ENCODE results near the gene ADAM19. TPM values are rescaled to one million over a fixed set of nuclear protein-coding genes. Genes with fewer than 3 reads are reported as not detected.

ADAM19 gene
- total RNA-seq, 1 donor from 2014 or later = 41.2 TPM

DNA sequence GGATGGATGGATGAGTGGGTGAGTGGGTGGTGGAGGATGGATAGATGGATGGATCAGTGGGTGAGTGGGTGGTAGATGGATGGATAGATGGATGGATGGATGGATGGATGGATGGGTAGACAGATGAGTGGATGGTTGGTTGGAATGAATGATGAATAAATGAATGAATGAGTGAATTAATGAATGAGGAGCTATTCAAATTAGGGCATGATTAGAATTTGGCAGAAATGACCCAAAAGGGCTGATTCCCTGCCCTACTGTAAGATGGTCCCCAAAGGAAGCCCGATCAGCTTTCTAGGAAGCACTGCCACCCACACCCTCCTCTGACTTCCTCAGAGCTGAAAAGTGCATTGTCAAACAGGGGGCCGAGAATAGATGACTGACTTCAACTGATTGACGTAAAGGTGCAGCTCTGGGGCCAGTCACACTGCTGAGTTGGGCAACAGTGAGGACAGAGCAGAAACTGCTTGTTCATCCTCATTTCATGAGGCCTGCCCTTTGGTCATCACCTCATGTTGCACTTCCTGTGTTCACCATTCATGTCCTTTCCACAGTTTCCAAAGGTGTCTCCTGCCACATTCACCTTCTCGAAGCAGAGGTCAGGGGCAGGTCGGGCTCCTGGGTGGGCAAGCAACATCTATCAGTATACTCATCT is 81.3 kb downstream of the ADAM19 start:
- Mint-ChIP-seq H3K36me3 (ENCODE audit: unreplicated experiment) (peaks cover 6% of the 10 kb centered on the region), H3K27ac (ENCODE audit: unreplicated experiment) (no peak overlapping the region)

DNA sequence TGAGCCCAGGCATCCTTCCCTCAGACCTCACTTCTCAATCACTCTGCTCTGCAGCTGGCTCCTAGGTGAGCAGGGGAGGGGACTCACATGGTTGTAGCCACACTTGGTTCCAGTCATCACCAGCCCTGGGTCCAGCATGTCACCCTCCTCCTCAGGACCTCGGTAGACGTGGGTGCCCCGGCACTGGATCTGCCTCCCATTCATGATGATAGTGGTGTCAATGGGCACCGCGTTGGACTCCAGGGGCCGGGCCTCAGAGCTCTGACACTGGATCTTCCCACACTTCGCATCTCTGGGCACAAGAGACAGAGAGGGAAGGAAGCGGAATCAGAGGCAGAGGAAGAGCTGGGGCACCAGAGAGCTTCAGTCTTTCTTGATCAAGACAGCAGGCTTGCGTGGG is 82.7 kb downstream of the ADAM19 start:
- DNase-seq = no peak
- Mint-ChIP-seq H3K9me3 (ENCODE audit: unreplicated experiment) (no peaks in the 10 kb centered on the region), H3K36me3 (ENCODE audit: unreplicated experiment) (peaks cover 7% of the 10 kb centered on the region), H3K4me1 (ENCODE audit: low read depth, unreplicated experiment) (no peaks in the 10 kb centered on the region), H3K27me3 (ENCODE audit: unreplicated experiment) (peaks cover 7% of the 10 kb centered on the region), H3K27ac (ENCODE audit: unreplicated experiment) (no peak overlapping the region), H3K4me3 (ENCODE audit: unreplicated experiment) (no peak overlapping the region)
- TF ChIP-seq, protein P1, sequence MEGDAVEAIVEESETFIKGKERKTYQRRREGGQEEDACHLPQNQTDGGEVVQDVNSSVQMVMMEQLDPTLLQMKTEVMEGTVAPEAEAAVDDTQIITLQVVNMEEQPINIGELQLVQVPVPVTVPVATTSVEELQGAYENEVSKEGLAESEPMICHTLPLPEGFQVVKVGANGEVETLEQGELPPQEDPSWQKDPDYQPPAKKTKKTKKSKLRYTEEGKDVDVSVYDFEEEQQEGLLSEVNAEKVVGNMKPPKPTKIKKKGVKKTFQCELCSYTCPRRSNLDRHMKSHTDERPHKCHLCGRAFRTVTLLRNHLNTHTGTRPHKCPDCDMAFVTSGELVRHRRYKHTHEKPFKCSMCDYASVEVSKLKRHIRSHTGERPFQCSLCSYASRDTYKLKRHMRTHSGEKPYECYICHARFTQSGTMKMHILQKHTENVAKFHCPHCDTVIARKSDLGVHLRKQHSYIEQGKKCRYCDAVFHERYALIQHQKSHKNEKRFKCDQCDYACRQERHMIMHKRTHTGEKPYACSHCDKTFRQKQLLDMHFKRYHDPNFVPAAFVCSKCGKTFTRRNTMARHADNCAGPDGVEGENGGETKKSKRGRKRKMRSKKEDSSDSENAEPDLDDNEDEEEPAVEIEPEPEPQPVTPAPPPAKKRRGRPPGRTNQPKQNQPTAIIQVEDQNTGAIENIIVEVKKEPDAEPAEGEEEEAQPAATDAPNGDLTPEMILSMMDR (IDR thresholded peaks at IDR 0.05; ENCODE audit: partially characterized antibody, unreplicated experiment) = no peak

More for the DNA sequence above, 81.3 kb downstream of the ADAM19 start:
- H3K27me3 Mint-ChIP-seq (ENCODE audit: unreplicated experiment) = peaks cover 7% of the 10 kb centered on the region
- H3K4me3 Mint-ChIP-seq (ENCODE audit: unreplicated experiment) = no peak overlapping the region
- H3K9me3 Mint-ChIP-seq (ENCODE audit: unreplicated experiment) = no peaks in the 10 kb centered on the region
- TF ChIP-seq, protein P1 (IDR thresholded peaks at IDR 0.05; ENCODE audit: partially characterized antibody, unreplicated experiment) = no peak
- no peaks in the 10 kb centered on the region for H3K4me1 Mint-ChIP-seq (ENCODE audit: low read depth, unreplicated experiment)
- DNase-seq = no peak

DNA sequence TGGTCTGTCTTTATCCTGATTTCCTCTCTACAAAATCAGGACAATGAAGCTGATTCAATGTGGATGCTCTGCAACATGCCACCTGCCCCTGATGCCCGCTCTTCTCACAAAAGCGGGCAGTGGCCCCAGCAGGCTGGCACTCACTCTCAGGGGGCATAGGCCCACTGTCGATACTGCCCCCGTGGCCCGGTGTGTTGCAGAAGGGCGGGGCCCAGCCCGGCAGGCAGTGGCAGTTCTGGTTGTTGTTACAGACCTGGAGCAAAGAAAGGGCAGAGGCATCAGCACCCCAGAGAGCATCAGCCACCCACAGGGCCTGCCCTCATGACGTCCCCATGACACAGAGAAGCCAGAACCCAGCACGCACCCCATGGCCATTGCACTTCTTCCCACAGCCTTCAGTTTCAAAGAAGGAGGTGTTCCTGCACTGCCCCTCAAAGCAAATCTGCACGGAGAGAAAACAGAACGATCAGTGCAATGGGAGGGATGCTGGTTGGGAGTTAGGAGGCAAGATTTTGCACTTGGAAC is 84.0 kb downstream of the ADAM19 start:
- TF ChIP-seq, protein P1 (IDR thresholded peaks at IDR 0.05; ENCODE audit: partially characterized antibody, unreplicated experiment) = no peak
- H3K4me1 Mint-ChIP-seq (ENCODE audit: low read depth, unreplicated experiment) = peaks cover 1% of the 10 kb centered on the region
- peaks cover 11% of the 10 kb centered on the region for H3K27me3 Mint-ChIP-seq (ENCODE audit: unreplicated experiment)
- no peak overlapping the region for H3K4me3 Mint-ChIP-seq (ENCODE audit: unreplicated experiment)
- no peaks in the 10 kb centered on the region for H3K9me3 Mint-ChIP-seq (ENCODE audit: unreplicated experiment)
- peaks cover 18% of the 10 kb centered on the region for H3K36me3 Mint-ChIP-seq (ENCODE audit: unreplicated experiment)
- DNase-seq = no peak
- no peak overlapping the region for H3K27ac Mint-ChIP-seq (ENCODE audit: unreplicated experiment)

DNA sequence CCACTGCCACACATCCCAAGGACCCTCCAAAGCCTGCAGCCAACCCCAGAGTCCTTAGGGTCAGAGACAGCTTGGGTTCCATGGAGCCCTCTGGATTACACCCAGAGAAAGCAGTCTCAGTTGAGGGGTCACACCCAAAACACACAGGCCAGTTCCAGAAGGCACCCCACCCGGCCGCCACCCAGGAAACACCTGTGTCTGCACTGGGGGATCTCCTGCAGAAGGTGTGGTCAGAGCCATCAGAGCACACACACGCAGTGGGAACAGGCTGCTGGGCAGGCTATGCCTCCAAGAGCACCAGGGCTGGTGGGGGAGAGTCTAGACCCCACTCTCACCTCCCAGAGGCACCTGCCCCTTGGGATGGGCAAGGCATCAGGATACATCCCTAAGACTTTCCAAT is 88.2 kb downstream of the ADAM19 start:
- no peak overlapping the region for H3K27ac Mint-ChIP-seq (ENCODE audit: unreplicated experiment)
- peaks cover 18% of the 10 kb centered on the region for H3K36me3 Mint-ChIP-seq (ENCODE audit: unreplicated experiment)
- TF ChIP-seq, protein P1 (IDR thresholded peaks at IDR 0.05; ENCODE audit: partially characterized antibody, unreplicated experiment) = no peak
- peaks cover 4% of the 10 kb centered on the region for H3K9me3 Mint-ChIP-seq (ENCODE audit: unreplicated experiment)
- peaks cover 5% of the 10 kb centered on the region for H3K4me1 Mint-ChIP-seq (ENCODE audit: low read depth, unreplicated experiment)
- H3K27me3 Mint-ChIP-seq (ENCODE audit: unreplicated experiment) = peaks cover 5% of the 10 kb centered on the region
- no peak for DNase-seq
- no peak overlapping the region for H3K4me3 Mint-ChIP-seq (ENCODE audit: unreplicated experiment)

DNA sequence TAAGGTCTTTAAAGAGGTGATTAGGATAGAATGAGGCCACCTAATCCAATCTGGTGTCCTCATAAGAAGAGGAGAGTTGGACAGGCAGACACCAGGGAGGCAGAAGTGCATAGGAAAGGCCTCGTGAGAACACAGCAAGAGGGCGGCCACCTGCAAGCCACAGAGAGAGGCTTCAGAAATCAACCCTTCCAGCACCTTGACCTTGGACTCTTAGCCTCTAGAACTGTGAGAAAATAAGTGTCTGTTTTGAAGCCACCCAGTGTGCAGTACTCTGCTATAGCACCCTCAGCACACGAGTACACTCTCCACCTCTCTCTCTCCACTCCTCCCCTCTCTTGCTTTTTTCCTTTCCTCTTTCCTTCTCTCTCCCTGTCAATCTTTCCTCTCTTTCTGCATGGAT is 88.7 kb downstream of the ADAM19 start:
- Mint-ChIP-seq H3K27ac (ENCODE audit: unreplicated experiment) (no peak overlapping the region), H3K4me1 (ENCODE audit: low read depth, unreplicated experiment) (peaks cover 5% of the 10 kb centered on the region), H3K9me3 (ENCODE audit: unreplicated experiment) (peaks cover 4% of the 10 kb centered on the region), H3K27me3 (ENCODE audit: unreplicated experiment) (peaks cover 5% of the 10 kb centered on the region), H3K4me3 (ENCODE audit: unreplicated experiment) (no peak overlapping the region), H3K36me3 (ENCODE audit: unreplicated experiment) (peaks cover 18% of the 10 kb centered on the region)
- no peak for DNase-seq
- TF ChIP-seq, protein P1 (IDR thresholded peaks at IDR 0.05; ENCODE audit: partially characterized antibody, unreplicated experiment) = no peak

Data from glutamatergic neuron (in vitro differentiated cells).